Amygdala (tissue), 56 donors: ENCODE measurements around the gene AUTS2.
"Not testable (repeated sequence)": the region's sequence is repeated elsewhere in the genome, so short reads cannot be mapped to it uniquely, and the experiment has no call there.

Source experiments
- DNase-seq, 56 donors: peaks; one replicate each; lab custom pipeline; 2025; lab: John Stamatoyannopoulos, UW

Gene AUTS2

DNA sequence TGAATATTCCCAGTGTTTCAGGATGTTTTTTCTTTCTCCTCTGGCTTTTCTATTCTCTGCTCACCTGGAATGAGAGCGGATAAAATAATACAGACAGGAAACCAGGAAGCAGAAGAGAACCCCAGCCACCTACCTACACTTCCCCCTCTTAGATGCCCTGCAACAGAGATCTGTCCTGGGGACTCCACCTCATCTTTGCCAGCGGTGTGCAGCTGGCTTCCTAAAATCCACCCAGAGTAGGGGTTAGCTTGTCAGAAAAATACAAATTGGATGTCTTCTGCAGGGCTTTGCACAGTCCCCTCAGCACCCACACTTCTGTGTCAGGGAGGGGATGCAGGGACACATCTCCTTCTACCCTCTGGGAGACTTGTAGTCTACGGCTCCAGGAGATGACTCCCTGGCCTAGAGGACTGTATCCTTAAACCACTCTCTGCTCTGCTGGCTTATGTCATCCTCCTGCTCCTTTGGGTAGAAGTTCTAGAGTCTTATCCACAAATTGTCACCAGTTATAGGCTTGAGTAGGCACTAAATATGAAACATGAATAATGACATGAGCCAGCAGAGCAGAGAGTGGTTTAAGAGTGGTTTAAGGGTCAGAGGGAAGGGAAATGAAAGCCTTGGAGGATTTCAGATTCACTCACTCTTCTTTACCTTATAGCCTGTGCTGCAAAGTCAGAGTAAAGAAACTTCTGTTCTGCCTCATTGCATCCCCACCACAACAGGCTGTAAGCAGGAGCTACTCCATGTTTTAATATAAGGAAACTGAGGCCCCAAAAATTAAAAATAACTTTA lies 749.4 kb downstream of the AUTS2 start:
- no peak for DNase-seq

DNA sequence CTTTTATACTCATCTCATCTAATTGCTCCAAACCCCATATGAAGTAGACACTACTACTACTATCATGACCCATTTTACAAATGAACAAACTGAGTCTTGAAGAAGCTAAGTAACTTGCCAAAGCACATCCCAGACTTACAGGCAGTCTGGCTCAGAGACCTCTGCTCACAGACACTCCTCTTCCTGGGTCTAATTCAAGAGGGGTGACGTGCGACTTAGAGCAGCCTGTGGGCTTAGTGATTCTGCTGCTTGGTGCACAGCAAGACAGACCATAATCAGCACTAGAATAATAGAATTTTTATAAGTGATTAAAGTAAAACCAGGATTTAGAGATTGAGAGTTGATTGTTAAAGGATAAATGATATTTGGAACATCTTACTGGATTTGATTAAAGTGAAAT lies 750.8 kb downstream of the AUTS2 start:
- no peak for DNase-seq

DNA sequence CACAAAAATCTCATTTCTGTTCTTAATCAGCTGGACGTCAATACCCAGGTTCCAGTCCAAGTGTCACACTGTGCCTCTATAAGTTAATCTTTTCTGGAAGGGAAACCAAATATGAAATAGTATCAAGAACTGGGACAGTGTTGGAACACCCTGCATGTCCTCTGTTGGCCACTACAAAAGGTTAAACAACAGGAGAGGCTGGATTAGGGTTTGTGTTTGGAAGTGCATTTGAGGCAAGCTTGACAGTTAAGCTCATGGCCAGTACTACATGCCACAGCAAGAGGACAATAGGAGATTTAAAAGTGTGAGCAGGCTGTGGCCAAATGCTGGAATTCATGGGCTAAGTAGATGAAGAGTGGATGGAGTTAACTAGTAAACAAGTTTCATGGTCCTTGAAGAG lies 751.5 kb downstream of the AUTS2 start:
- DNase-seq, result no peak

DNA sequence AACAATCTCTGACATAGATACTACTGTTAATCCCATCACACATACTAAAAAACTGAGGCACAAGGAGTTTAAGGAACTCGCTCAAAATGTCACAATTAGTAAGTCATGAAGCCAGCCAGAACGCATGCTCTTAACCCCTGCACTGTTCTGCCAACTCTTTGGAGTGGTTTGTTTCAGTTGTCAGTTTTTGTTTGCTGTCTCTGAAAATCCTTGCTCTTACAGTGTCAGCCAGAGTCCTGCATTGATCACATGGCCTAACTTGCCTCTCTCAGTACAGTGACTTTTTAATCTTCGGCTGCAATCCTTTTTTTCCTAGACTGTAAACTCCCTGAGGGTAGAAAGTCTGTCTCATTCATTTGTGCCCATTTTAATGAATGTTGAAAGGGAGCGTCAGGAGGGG lies 753.8 kb downstream of the AUTS2 start:
- no peak for DNase-seq

DNA sequence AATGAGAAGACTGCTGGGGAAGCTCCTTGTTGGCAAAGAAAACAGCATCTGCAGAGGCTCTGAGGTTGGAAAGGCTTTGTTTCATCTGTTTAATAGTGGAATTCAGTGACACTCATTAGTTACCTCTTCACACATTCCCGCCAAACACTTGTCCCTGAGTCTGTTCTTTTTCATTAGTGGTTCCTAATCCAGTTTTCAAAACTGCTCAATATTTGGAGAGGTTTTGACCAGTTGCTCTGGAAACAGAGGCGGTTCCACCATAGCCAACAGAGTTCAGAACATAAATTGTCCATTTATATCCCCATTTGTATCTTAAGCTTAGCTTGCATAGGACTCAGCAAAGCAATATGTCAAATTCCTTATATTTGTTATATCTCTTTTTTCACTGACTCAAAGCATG lies 754.6 kb downstream of the AUTS2 start:
- no peak for DNase-seq

DNA sequence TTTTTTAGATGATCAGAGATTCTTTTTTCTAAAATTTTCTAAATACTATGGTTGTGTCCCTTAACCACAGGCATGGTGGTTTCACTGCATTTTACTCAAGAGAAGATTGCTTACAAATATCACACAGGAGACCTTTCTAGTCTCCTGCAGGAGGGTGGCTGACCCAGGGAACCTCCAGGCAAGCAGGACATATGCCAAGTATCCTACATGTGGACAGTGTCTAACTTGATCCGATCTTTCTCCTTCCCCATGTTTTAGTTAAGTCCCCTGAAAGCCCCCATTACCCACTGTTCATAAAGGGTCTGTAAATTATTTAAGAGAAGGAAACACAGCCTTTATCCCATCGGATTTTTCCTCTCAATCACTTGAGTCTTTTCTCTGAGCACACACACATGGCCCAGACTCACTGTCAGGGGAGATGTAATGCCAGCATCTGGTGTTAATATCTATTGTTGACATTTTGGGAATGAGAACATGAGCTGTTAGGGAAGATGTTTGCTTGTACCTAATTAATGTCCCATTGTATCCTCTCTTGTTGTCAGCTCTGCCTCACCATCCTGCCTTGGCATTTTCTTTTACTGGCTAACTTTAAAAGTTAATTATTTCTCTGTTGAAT lies 755.2 kb downstream of the AUTS2 start:
- DNase-seq, result no peak

DNA sequence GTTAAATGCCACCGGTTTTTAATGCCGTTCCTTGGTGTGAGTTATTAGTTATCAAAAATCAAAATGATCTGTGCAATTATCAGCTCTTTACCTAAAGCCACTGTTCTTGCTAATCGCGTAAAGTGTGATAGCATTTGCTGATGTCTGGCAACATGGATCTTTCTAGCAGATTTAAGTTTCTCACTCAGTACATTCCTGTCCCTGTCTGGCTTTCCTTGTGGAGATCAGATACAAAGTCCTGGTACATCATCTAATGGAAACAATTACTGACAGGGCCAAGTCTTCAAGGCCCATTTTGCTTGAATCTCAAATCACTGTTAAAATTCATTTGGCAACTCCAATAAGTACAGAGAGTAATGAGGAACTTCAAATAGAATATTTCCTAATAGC lies 755.7 kb downstream of the AUTS2 start:
- no peak for DNase-seq

DNA sequence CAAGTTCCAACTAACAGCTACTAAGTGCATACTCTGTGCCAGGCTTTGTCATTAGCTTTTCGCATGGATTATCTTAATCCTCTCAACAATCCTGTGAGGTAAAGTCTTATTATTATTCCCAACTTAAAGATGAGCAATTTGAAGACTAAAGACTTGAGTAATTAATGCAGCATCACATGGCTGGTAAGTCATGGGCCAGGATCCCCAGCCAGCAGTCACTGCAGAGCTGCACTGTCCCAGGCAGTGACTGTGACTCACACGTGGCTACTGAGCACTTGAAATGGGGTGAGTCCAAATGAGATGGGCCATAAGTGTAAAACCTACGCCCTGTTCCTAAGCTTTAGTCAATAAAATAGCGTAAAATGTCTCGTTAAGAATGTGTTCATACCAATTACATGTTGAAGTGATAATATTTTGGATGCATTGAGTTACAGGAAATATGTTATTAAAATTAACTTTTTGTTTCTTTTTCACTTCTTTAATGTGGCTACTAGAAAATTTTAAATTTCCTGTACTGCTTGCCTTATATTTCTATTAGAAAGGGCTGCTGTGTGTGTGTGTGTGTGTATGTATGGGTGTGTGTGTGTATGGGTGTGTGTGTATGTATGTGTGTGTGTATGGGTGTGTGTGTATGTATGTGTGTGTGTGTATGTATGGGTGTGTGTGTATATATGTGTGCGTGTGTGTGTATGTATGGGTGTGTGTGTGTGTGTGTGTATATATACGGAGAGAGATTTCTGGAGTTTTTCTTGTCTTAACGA lies 756.3 kb downstream of the AUTS2 start:
- no peak for DNase-seq

DNA sequence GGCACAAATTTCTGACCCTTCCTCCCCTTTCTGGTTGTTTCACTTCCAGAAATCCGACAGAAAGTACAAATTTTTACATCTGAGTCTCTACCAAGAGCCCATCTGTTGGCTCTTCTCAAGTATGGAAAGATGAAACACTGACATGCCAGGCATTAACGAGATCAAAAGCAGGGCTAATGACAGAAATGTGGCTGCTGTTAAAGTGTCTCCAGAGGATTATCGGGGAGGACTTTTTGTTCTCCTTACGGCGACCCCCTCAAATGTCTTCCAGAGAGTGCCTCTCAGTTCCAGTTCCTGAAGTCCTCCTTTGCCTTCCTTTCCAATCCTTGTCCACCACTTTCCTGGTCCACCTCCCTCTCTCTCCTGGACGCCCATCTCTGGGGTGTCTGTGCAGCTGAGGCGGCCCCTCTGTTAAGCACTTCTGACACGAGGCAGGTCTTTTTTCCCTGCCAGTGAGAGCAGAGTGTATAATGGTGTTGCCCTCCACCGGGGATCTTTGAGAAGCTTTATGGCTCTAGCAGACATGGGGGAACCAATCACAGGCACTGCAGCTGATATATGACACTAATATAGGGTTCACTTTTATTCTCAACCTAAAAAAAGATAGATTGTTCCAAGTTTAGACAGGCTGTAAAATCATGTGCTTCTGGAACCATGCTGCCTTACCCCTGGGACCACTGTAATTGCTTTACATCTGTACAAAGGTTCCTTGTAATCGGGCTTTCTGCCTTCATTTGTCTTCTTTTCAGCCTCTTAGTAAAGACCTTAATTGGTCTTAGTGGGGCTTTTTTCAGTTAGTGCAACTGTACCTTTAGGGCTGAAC lies 757.1 kb downstream of the AUTS2 start:
- DNase-seq, result no peak

DNA sequence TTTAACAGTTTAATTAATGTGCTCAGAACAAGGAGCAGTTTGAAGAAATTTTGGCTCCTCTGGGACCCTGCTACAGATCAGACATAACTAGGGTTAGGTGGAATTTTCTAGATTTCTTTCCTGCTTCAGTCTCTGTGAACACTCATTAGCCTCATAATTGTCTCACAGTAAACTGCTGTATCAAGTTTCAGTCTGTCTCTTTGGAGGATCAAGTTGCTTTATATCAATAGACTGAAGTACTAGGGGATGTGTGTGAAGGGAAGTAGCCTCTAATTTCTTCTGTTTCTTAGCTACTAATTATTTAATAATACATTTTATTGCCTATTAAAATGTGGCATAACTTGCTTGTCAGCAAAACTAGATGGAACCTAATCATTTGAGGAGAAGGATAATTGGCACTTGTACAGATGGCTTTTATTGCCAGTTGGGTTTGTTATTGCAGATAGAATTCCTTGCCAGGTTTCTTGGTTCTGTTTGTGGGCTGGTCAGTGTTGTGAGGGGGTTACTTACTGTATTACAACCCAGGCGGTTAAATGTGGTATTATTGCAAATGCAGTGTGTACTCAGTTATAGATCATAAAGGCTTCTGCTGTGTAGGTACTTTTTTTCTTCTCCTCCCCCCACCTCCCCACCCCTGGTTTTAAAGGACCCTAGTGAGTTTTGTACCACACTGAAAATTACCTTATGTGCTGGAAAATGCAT lies 758.0 kb downstream of the AUTS2 start:
- DNase-seq, result no peak

DNA sequence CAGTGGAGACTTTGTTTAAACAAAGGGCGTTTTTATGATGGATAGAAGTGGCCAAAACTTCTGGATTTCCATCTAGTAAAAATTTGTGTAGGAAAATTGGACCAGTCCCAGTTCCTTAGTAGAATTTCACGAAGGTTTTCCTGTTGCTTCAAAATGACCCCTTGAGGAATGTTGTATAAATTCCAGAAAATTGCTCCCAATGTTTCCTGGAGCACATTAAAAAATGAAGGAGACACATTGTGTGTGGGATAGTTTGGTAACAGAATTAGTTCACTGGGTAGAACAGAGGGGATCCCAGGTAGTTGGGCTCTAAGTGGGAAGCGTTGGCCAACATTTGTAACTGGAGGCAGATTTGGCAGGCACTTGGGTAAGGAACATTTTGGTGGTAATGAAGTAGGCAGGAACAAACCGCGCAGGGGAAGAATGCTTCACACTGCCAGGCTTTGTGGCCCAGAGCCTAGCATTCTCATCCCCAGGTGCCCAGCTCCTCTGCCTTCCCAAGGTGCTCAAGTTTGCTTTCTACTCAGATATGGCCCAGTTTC lies 758.6 kb downstream of the AUTS2 start:
- DNase-seq, result no peak

DNA sequence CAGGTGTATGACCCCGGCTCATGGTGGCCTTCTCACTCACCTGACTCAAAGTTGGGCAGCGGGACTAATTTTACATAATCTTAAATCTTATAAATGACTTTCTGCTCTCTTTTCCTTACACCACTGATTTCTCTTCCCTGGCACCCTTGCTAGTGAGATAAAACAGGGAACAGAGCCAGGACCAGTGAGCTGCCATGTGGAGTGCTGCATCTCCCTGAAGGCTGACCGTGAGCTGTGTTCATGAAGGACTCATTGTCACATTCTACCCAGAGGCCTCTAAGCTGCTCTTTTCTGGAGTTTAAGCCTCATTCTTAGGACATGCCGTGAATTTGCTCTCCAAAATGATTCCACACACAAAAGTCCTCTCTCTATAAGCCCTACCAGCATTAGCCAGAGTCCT lies 762.3 kb downstream of the AUTS2 start:
- peak in 4 of 56 donors; percentile 1 to 30 (median 6) for DNase-seq

DNA sequence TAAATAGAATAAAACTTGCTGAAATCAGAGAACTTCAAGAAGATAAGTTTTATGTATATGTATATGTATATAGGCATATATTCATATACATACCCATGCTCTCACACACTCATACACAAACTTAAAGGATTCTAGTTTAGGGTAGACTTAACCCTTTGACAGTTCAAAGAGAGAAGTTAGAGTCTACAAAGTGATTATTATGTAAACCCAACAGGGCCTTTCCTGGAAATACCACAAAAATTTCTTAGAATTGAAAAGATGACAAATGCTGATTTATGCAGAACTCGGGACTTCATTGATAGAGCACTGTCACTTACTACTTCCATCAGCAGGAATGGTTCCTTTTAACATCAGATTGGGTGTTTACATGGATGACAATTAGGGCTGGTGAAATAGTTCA lies 763.5 kb downstream of the AUTS2 start:
- DNase-seq, result no peak

DNA sequence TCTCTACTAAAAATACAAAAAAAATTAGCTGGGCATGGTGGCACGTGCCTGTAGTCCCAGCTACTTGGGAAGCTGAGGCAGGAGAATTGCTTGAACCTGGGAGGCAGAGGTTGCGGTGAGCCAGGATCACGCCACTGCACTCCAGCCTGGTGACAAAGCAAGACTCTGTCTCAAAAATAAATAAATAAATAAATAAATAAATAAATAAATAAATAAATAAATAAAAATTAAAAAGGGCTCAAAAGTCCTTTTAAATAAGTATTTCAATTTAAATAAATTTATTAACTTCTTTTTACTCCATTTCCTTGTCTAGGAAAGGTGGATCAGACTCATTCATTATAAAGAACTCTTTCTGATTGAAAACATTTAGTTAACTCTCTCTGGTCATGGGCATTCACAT lies 766.1 kb downstream of the AUTS2 start:
- DNase-seq, result not testable (repeated sequence)

DNA sequence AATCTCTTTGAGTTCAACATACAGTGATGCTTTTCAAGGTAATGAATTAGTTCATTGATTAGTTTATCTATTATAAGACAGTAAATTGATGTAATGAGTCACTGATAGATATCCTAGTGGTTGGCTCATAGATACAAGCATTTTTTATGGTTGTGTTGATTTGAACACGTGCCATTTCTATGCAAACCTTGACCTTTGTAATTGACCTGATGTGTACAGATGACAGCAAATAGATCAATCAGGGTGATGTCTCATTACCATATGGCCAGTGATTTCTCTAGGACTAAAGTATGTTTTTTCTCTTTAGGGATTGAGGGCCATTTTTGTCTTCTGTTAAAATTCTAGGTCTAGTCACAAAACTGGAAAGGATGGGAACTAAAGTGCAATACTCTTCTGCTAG lies 773.4 kb downstream of the AUTS2 start:
- no peak for DNase-seq

DNA sequence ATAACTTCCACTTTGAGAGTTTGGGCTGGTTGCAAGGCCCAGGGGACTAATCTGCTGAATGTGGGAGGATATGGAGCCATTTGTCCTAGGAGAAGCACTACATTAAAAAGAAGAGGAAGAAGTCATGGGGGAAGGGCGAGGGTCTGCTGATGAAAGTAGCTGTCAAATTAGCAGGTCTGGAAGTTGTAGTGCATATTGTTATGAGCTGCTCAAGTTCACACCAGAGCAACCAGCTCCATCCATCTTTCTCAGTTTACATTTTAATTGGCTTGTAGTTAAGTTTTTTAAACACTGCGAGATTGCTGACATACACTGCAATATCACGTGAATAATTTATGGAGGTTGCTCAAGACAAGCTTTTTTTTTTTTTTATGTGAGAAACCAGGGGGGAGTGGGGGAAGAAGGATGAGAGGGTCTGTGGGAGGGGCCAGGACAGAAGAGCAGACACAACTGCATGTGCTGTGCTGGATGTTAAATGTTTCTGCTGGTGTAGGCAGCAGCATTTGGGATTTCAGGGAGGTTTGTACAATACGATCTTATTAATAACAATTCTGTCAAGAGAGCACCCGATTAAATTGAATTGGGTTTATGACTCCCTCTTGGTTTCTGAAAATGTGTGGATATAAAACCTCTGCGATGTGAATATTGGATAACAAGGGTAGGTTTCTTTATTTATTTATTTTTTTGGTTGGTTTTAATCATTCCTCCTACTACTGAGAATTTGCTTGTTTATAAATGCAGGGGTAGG lies 774.7 kb downstream of the AUTS2 start:
- no peak for DNase-seq

DNA sequence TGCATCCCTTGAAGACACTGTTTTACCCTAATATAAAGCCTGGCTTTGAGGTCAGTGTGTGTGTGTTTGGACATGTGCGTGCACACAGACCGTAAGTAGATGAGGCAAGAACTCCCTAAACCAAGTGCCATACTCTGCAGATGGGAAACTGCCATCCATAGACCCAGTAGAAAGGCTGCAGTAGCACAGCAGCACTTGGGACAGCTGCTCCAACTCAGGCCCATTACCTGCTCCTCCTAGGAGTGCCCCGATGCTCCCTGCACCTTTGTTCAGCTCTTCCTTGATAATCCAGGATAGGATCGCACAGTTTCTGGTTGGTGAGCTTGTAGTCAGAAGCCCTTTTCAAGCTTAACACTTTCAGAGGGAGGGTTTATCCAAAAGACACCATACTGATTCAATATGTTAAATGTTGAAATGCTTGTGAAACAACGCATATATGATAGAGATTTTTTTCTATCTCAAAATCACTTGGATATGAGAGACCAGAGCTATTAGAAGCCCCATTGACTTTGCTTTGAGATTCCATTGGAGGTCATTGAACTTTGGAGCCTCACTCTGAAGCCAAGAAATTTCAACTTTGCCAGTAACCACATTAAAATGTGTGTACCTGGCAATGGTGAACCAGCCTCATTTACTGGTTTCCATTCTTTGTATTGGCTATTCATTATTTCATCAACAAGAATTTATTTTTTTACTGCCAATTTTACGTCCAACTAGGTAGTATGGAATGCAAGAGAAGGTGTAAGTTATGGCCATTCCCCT lies 776.7 kb downstream of the AUTS2 start:
- no peak for DNase-seq

DNA sequence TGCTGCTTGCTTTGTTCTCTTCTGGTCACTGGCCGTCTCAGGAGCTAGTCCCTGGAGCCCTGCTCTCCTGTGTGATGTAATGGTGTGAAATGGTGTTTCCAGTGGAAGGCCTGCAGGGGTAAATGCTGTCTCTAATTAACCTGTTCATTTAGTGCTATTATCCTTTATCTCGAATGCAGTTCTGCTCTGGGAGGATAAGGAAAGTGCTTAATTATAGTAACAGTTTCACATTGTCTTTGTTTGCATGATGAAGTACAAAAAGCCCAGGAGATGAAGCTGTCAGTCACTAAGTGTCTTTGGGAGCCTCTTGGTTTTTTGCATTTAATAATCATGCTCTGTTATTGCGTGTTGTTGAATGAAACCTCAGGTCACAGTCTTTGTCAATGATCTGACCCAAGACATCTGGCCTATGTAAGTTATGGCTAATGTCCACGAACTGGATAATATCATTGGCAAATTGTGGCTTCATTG lies 778.3 kb downstream of the AUTS2 start:
- DNase-seq, result no peak
